Endothelial cell of umbilical vein (primary cell): Measurements from ENCODE around the gene S100A16. TPM values are rescaled to one million over a fixed set of nuclear protein-coding genes. Genes with fewer than 3 reads are reported as not detected.

Experiments used
- BruUV-seq: library from RNA; stranded (reverse); fragments of 400-500 nt; replicated peaks from 2 replicates; lab custom pipeline; 2021; lab: Mats Ljungman, UMichigan
- CTCF ChIA-PET: fragments of 300-600, 350-600 bp; sonication (Branson Sonifier 250); formaldehyde crosslinking; loops from one replicate; lab custom pipeline; 2021; ENCODE audit warnings: antibody characterized with exemption, inconsistent platforms; lab: Charles Lee
- POLR2A ChIA-PET: fragments of 300-600, 350-600 bp; sonication (Branson Sonifier 250); formaldehyde crosslinking; loops from one replicate; lab custom pipeline; 2021; ENCODE audit warnings: antibody characterized with exemption, inconsistent platforms; lab: Charles Lee
- DNase-seq: peaks from one replicate; pipeline ENCODE4 v3.0.0-alpha.2; 2011; ENCODE audit warnings: low read depth, low spot score
- FAIRE-seq: peaks from 2 replicates; lab custom pipeline; 2011; peaks lifted over from hg19 to GRCh38; lab: Jason Lieb, UNC
- H2AFZ ChIP-seq: 2 replicates; pipeline ENCODE4 v1.6.0; 2012; ENCODE audit warnings: low read depth, low read length, control low read depth, inconsistent platforms
- H3K27ac ChIP-seq: 2 replicates; pipeline ENCODE4 v1.5.1; 2011; ENCODE audit warnings: low read depth, mild to moderate bottlenecking, control low read depth, low read length, moderate library complexity; ENCODE audit not compliant: insufficient read depth
- H3K27me3 ChIP-seq, 2 experiments: 2 replicates each; pipeline versions ENCODE4 v1.6.0 to v1.6.1; 2011; ENCODE audit warnings: low read length in 2 of 2, mixed read lengths in 1 of 2; ENCODE audit not compliant: control insufficient read depth in 2 of 2, insufficient read depth in 2 of 2
- H3K36me3 ChIP-seq, 2 experiments: 2 replicates in 1 of 2; 3 replicates in 1 of 2; pipeline ENCODE4 v1.5.1; 2011; ENCODE audit warnings: low read length in 2 of 2, mild to moderate bottlenecking in 1 of 2, moderate library complexity in 1 of 2; ENCODE audit not compliant: control insufficient read depth in 2 of 2, insufficient read depth in 2 of 2; ENCODE audit errors: extremely low read depth in 1 of 2
- H3K4me1 ChIP-seq: 3 replicates; pipeline ENCODE4 v1.5.1; 2011; ENCODE audit warnings: mild to moderate bottlenecking, low read length; ENCODE audit not compliant: control insufficient read depth, insufficient read depth; ENCODE audit errors: extremely low read depth
- H3K4me2 ChIP-seq: 2 replicates; pipeline ENCODE4 v1.6.1; 2011; ENCODE audit warnings: low read length, control low read depth, mixed read lengths; ENCODE audit not compliant: insufficient read depth
- H3K4me3 ChIP-seq, 3 experiments: fragments of 200-600 bp in 1 of 3; sonication (generic), shearing (Covaris generic) in 1 of 3; replicated peaks in 1 of 3; 2 replicates each; pipeline ENCODE4 v1.5.1; 2011 to 2016; ENCODE audit warnings: control low read depth in 3 of 3, low read length in 3 of 3, mild to moderate bottlenecking in 2 of 3, inconsistent platforms in 1 of 3, low read depth in 1 of 3, moderate library complexity in 1 of 3; ENCODE audit not compliant: insufficient read depth in 1 of 3
- H3K79me2 ChIP-seq: 2 replicates; pipeline ENCODE4 v1.6.0; 2012; ENCODE audit warnings: low read length, inconsistent platforms; ENCODE audit not compliant: control insufficient read depth, insufficient read depth
- H3K9ac ChIP-seq: replicated peaks from 2 replicates; pipeline ENCODE3; 2011; ENCODE audit warnings: low read length, control low read depth; ENCODE audit not compliant: insufficient read depth; ENCODE audit errors: extremely low read depth
- H3K9me1 ChIP-seq: replicated peaks from 3 replicates; pipeline ENCODE4 v1.6.0; 2011; ENCODE audit warnings: mild to moderate bottlenecking, low read length; ENCODE audit not compliant: control insufficient read depth, insufficient read depth; ENCODE audit errors: extremely low read depth
- H3K9me3 ChIP-seq: replicated peaks from 2 replicates; pipeline ENCODE4 v1.5.1; 2012; ENCODE audit warnings: low read length, inconsistent platforms; ENCODE audit not compliant: control insufficient read depth, insufficient read depth
- H4K20me1 ChIP-seq: replicated peaks from 2 replicates; pipeline ENCODE3; 2011; ENCODE audit warnings: mild to moderate bottlenecking, low read length; ENCODE audit not compliant: control insufficient read depth, insufficient read depth; ENCODE audit errors: extremely low read depth
- EZH2 ChIP-seq: IDR thresholded peaks from 2 replicates; pipeline ENCODE4 v1.6.1; 2012; ENCODE audit warnings: borderline replicate concordance, low read depth, mild to moderate bottlenecking, moderate library complexity, low read length, inconsistent platforms; ENCODE audit not compliant: severe bottlenecking
- FOS ChIP-seq: IDR thresholded peaks from 2 replicates; pipeline ENCODE4 v1.6.1; 2011; ENCODE audit warnings: mild to moderate bottlenecking, low read length, moderate library complexity, borderline replicate concordance; ENCODE audit not compliant: insufficient read depth
- JUN ChIP-seq: IDR thresholded peaks from 2 replicates; pipeline ENCODE4 v1.6.1; 2011; ENCODE audit warnings: borderline replicate concordance, low read depth; ENCODE audit not compliant: insufficient read length, insufficient read depth
- MYC ChIP-seq: IDR thresholded peaks from one replicate; pipeline ENCODE4 v1.6.1; 2011; ENCODE audit warnings: mild to moderate bottlenecking, low read depth, low read length
- POLR2A ChIP-seq: IDR thresholded peaks from 2 replicates; pipeline ENCODE4 v1.6.1; 2012; ENCODE audit warnings: low read depth, mild to moderate bottlenecking, control low read depth, low read length
- POLR2AphosphoS5 ChIP-seq: IDR thresholded peaks from 2 replicates; pipeline ENCODE4 v1.6.1; 2012; ENCODE audit warnings: low read depth, mild to moderate bottlenecking, control low read depth, low read length, moderate library complexity; ENCODE audit not compliant: insufficient read depth
- dilution Hi-C: fragments of 300-500 bp; cut with MboI; formaldehyde crosslinking; loops from one replicate; pipeline ENCODE4 v1.15.0; 2019; ENCODE audit warnings: low sequenced_read_pairs; ENCODE audit not compliant: extremely low pct_ligation_motif_present
- intact Hi-C: fragments of 100-400 bp; cut with micrococcal nuclease; formaldehyde crosslinking; loops from one replicate; pipeline ENCODE4 v1.10.0; 2022
- polyA plus RNA-seq, 4 experiments: library from polyadenylated mRNA; depleted of rRNA in 3 of 4; stranded (reverse) in 3 of 4; unstranded in 1 of 4; fragments of >200 nt; gene quantifications; 2 replicates each; pipeline versions ENCODE4 v1.2.1 to v1.2.3, GENCODE V29; 2011 to 2012; ENCODE audit warnings: missing spikeins in 1 of 4
- total RNA-seq: library from RNA; stranded (reverse); gene quantifications from 2 replicates; pipeline ENCODE4 v1.2.3, GENCODE V29; 2021
- TF ChIP-seq, protein P1 (sequence below): IDR thresholded peaks from 2 replicates; pipeline ENCODE4 v1.6.1; 2011; ENCODE audit not compliant: insufficient read depth, insufficient read length
- TF ChIP-seq, protein P2 (sequence below), 2 donors: IDR thresholded peaks; 1 replicate in 1 of 2; 2 replicates in 1 of 2; pipeline ENCODE4 v1.5.1; 2011; ENCODE audit warnings: low read length in 2 of 2, mild to moderate bottlenecking in 2 of 2, moderate library complexity in 2 of 2, control low read depth in 1 of 2, inconsistent platforms in 1 of 2, low read depth in 1 of 2; ENCODE audit not compliant: insufficient read depth in 1 of 2; ENCODE audit errors: extremely low read depth in 1 of 2

S100A16 gene
- total and polyA plus RNA-seq, 2 donors (not counting 3 experiments of a cell fraction or from before 2014, with no cell fraction given), result 701 to 1,770 TPM

DNA sequence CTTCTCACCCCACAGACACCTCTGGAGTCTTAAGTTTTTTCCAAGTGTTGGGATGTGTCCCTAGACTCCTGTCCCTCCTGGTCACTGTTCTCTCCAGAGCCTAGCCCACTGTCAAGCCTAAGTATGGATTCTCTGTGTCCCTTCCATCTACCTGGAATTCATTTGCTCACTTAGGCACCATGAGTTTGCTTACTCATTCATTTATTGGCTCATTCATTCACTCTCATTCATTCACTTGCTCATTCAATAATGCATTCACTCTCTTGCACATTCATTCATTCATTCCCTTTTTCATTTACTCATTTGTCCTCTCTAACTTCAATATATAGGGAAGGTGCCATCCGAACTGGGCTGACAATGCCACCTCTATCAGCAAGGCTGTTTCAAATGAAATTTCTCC is 1.6 kb downstream of the S100A16 start:
- TF ChIP-seq, protein P1, sequence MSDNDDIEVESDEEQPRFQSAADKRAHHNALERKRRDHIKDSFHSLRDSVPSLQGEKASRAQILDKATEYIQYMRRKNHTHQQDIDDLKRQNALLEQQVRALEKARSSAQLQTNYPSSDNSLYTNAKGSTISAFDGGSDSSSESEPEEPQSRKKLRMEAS, result no peak
- TF ChIP-seq MYC (no peak), POLR2A (no peak), POLR2AphosphoS5 (no peak)
- Histone ChIP-seq H3K27me3 (no peaks in the 10 kb centered on the region), H3K4me1 (peaks cover 39% of the 10 kb centered on the region), H3K36me3 (peaks cover 13% of the 10 kb centered on the region in 2 experiments), H3K9ac (peak overlapping the region; percentile 70), H3K9me3 (no peaks in the 10 kb centered on the region), H4K20me1 (no peaks in the 10 kb centered on the region), H2AFZ (no peak overlapping the region), H3K4me3 (peak overlapping the region; percentile 20 to 62 (median 37)), H3K27ac (peak overlapping the region; percentile 42), H3K4me2 (peak overlapping the region; percentile 51), H3K79me2 (peaks cover 45% of the 10 kb centered on the region), H3K9me1 (no peaks in the 10 kb centered on the region)
- DNase-seq, result no peak
- POLR2A ChIA-PET, result interaction anchor here (1.8 to 4.9 kb wide), 3 partner anchors 16 to 23 kb away, joined by 5 to 28 read pairs (median 9); partner anchors contain the start of genes CHTOP, S100A1 and S100A13
- FAIRE-seq, result no peak
- no TSS peak for BruUV-seq
- dilution Hi-C loops, result no loop called here
- CTCF ChIA-PET, result interaction anchor here (2.1 to 7.7 kb wide), 4 partner anchors 10 to 39 kb away, joined by 6 to 54 read pairs (median 31); partner anchors contain the start of genes S100A1 and S100A13
- intact Hi-C loops, result no loop called here

DNA sequence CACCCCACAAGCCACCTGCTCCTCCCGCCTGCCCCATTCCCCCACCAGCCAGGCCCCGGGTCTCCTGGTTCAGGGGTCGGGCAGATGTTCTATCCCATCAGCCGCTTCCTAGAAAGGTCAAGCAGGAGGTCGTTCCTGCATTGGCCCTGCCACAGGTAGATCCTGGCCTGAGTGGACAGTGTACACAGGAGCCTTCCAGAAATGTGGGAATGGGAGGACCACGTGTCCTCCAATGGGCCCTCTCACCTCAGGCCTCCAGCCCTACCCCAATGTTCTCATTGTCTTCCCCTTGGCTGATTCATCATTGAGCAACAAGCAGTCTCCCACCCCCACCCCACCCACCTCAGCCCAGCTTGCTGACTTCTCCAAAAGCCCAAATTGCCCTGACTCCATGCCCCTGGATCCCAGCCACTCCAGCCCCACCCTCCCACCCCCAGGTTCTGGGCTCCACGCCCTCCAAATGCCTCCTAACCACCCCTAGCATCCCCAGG is 2.1 kb downstream of the S100A16 start:
- Histone ChIP-seq H3K36me3 (peaks cover 13% of the 10 kb centered on the region in 2 experiments), H3K27me3 (no peaks in the 10 kb centered on the region), H3K27ac (peak overlapping the region; percentile 98), H3K9ac (no peak overlapping the region), H4K20me1 (no peaks in the 10 kb centered on the region), H3K4me3 (no peak overlapping the region), H3K79me2 (peaks cover 45% of the 10 kb centered on the region), H3K9me3 (no peaks in the 10 kb centered on the region), H2AFZ (no peak overlapping the region), H3K4me1 (peaks cover 40% of the 10 kb centered on the region), H3K4me2 (peak overlapping the region; percentile 51), H3K9me1 (no peaks in the 10 kb centered on the region)
- CTCF ChIA-PET, result interaction anchor here (0.8 to 7.7 kb wide), 4 partner anchors 11 to 39 kb away, joined by 4 to 54 read pairs (median 24); partner anchors contain the start of genes S100A1 and S100A13
- POLR2A ChIA-PET, result interaction anchor here (0.8 to 4.9 kb wide), 3 partner anchors 12 to 23 kb away, joined by 3 to 43 read pairs (median 28); partner anchors contain the start of genes CHTOP, S100A1 and S100A13
- FAIRE-seq, result no peak
- dilution Hi-C loops, result no loop called here
- intact Hi-C loops, result no loop called here
- TF ChIP-seq FOS (no peak), EZH2 (no peak), JUN (no peak), MYC (no peak)
- TF ChIP-seq, protein P2, sequence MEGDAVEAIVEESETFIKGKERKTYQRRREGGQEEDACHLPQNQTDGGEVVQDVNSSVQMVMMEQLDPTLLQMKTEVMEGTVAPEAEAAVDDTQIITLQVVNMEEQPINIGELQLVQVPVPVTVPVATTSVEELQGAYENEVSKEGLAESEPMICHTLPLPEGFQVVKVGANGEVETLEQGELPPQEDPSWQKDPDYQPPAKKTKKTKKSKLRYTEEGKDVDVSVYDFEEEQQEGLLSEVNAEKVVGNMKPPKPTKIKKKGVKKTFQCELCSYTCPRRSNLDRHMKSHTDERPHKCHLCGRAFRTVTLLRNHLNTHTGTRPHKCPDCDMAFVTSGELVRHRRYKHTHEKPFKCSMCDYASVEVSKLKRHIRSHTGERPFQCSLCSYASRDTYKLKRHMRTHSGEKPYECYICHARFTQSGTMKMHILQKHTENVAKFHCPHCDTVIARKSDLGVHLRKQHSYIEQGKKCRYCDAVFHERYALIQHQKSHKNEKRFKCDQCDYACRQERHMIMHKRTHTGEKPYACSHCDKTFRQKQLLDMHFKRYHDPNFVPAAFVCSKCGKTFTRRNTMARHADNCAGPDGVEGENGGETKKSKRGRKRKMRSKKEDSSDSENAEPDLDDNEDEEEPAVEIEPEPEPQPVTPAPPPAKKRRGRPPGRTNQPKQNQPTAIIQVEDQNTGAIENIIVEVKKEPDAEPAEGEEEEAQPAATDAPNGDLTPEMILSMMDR (IDR thresholded peaks at IDR 0.05; ENCODE audit: extremely low read depth in 1 of 2, insufficient read depth in 1 of 2, low read depth in 1 of 2, low read length in 2 of 2), result no peak
- BruUV-seq, result no TSS peak
- no peak for DNase-seq
